A673 (cell line): ENCODE data around the gene ANKRD23. TPM values are rescaled to one million over a fixed set of nuclear protein-coding genes. Genes with fewer than 3 reads are reported as not detected.

Experiments
- BruUV-seq: library from RNA; stranded (reverse); fragments of 400-500 nt; replicated peaks from 2 replicates; lab custom pipeline; 2021; lab: Mats Ljungman, UMichigan
- CTCF ChIA-PET: fragments of 300-600 bp; sonication (Branson Sonifier 250); formaldehyde crosslinking; loops from one replicate; lab custom pipeline; 2022; ENCODE audit warnings: antibody characterized with exemption; lab: Charles Lee
- POLR2A ChIA-PET: fragments of 300-600 bp; sonication (Branson Sonifier 250); formaldehyde crosslinking; loops from one replicate; lab custom pipeline; 2022; ENCODE audit warnings: antibody characterized with exemption; ENCODE audit not compliant: low non-redundant PET; lab: Charles Lee
- DNase-seq: peaks from one replicate; pipeline ENCODE4 v3.0.0-alpha.2; 2015; ENCODE audit warnings: low spot score
- H3K27ac ChIP-seq: fragments of 200-600 bp; sonication (generic); 2 replicates; pipeline ENCODE4 v1.5.1; 2016; ENCODE audit warnings: mixed run types, low read depth, mild to moderate bottlenecking, mixed read lengths, antibody characterized with exemption, low read length; ENCODE audit not compliant: poor library complexity, severe bottlenecking
- H3K27me3 ChIP-seq: fragments of 200-600 bp; sonication (generic); replicated peaks from 2 replicates; pipeline ENCODE4 v1.6.1; 2017; ENCODE audit warnings: mixed run types, low read depth, mild to moderate bottlenecking, mixed read lengths, antibody characterized with exemption, low read length; ENCODE audit not compliant: insufficient read depth, poor library complexity
- H3K36me3 ChIP-seq: fragments of 200-600 bp; sonication (generic); 2 replicates; pipeline ENCODE4 v1.6.1; 2016; ENCODE audit warnings: mixed run types, mild to moderate bottlenecking, mixed read lengths, antibody characterized with exemption, low read length; ENCODE audit not compliant: insufficient read depth, poor library complexity, severe bottlenecking
- H3K4me1 ChIP-seq: fragments of 200-600 bp; sonication (generic); 2 replicates; pipeline ENCODE4 v1.6.1; 2017; ENCODE audit warnings: mixed run types, mild to moderate bottlenecking, mixed read lengths, antibody characterized with exemption, low read length; ENCODE audit not compliant: insufficient read depth, poor library complexity, severe bottlenecking
- H3K4me3 ChIP-seq: fragments of 200-600 bp; sonication (generic); 2 replicates; pipeline ENCODE4 v1.5.1; 2016; ENCODE audit warnings: low read depth, mixed run types, mild to moderate bottlenecking, mixed read lengths, low read length; ENCODE audit not compliant: poor library complexity, severe bottlenecking
- H3K9me3 ChIP-seq: fragments of 200-600 bp; sonication (generic); 2 replicates; pipeline ENCODE4 v1.6.1; 2016; ENCODE audit warnings: mixed run types, low read depth, mild to moderate bottlenecking, mixed read lengths, antibody characterized with exemption, low read length; ENCODE audit not compliant: poor library complexity, severe bottlenecking
- CTCF ChIP-seq: fragments of 300-800, 200-600 bp; sonication (generic); conservative IDR thresholded peaks from 2 replicates; pipeline ENCODE4 v1.5.1; 2017; ENCODE audit warnings: low read depth, mild to moderate bottlenecking, antibody characterized with exemption, low read length, moderate library complexity, mixed read lengths
- EZH2 ChIP-seq: fragments of 200-600 bp; sonication (generic); IDR thresholded peaks from 2 replicates; pipeline ENCODE4 v1.6.1; 2017; ENCODE audit warnings: borderline replicate concordance, low read depth, mild to moderate bottlenecking, mixed read lengths, antibody characterized with exemption, low read length; ENCODE audit not compliant: poor library complexity, severe bottlenecking
- intact Hi-C: fragments of 100-400 bp; cut with micrococcal nuclease; formaldehyde crosslinking; loops from one replicate; pipeline ENCODE4 v1.10.0; 2022; ENCODE audit not compliant: unreplicated experiment
- total RNA-seq: library from RNA; stranded (reverse); gene quantifications from 2 replicates; pipeline ENCODE4 v1.2.3, GENCODE V29; 2021

The ANKRD23 gene
- total RNA-seq, 1 experiment from 2014 or later, result 6.2 TPM

DNA sequence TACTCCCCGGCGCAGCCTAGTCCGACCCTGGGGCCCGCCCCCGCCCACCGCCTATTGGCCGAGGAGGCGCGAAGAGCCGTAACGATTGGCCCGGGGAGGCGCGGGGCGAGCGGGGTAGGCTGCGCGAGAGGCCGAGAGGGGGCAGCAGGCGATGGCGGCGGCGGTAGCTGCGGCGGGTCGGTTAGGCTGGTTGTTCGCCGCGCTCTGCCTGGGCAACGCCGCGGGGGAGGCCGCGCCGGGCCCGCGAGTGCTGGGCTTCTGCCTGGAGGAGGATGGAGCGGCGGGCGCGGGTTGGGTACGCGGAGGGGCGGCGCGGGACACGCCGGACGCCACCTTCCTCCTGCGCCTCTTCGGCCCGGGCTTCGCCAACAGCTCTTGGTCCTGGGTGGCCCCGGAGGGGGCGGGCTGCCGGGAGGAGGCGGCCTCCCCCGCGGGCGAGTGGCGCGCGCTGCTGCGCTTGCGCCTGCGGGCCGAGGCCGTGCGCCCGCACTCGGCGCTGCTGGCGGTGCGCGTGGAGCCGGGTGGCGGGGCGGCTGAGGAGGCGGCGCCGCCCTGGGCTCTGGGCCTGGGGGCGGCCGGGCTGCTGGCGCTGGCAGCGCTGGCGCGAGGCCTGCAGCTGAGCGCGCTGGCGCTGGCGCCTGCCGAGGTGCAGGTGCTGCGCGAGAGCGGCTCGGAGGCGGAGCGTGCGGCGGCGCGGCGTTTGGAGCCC lies 27.5 kb downstream of the ANKRD23 start, which contains the start of gene CNNM3:
Gene CNNM3 (plus strand): TSS at position 142 of the 709 bp plus-strand sequence. CDS start 10 bp downstream, at position 152.
- H3K27ac ChIP-seq, result peak within 1 kb of the TSS; percentile 72
- H3K4me1 ChIP-seq, result no peaks in the 10 kb centered on the region
- POLR2A ChIA-PET, result interaction anchor here (0.6 kb wide), 1 partner anchor 47 kb away, joined by 13 read pairs; no protein-coding TSS in a partner anchor

DNA sequence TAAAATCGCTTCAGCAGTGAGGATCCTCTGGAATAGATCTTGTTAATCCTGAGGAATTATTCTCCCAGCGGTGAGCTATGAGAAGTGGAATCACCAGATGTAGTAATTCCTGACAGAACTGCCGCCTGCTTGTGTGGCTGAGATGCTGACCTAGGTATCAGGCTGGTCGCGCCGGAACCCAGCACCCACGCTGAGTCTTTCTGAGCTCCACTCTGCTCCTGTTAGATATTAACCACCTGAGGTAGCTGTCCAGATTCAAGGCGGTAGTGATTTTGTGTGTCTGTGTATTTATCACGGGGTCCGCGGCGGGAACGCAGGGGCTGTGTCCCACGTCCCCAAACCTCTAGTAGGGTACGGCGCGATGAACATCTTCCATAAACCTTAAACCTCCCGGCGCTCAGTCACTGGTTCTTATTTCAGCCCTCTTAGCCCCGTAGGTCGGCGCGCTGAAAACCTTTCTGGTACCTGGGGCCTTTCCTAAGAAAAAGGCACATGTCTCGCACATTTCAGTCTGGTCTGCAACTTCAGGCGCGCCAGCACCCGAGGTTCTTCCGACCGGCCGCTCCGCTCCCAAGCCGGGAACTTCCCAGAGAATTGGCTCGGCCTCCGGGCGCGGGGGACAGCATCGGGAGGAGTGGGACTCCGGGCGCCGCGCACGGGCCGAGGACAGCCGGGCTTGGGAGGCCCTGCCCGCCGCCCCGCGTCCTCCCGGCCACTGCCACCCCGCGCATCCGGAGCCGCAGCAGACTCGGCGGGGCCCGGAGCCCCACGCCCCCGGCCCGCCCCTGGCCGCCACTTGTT lies 28.3 kb downstream of the ANKRD23 start:
- Histone ChIP-seq H3K36me3 (no peaks in the 10 kb centered on the region), H3K4me3 (peak overlapping the region; percentile 83), H3K27ac (peak overlapping the region; percentile 72), H3K4me1 (no peaks in the 10 kb centered on the region), H3K27me3 (no peaks in the 10 kb centered on the region), H3K9me3 (no peaks in the 10 kb centered on the region)
- TF ChIP-seq CTCF (no peak), EZH2 (no peak)
- ChIA-PET POLR2A (interaction anchor here (0.7 kb wide), 1 partner anchor 100 kb away, joined by 7 read pairs; no protein-coding TSS in a partner anchor), CTCF (no interaction called here)
- DNase-seq, result no peak
- intact Hi-C loops, result loop anchor here (5.0 kb wide), 1 partner anchor 147 kb away; no protein-coding TSS in a partner anchor
- no TSS peak for BruUV-seq

More for the DNA sequence above, 27.5 kb downstream of the ANKRD23 start, which contains the start of gene CNNM3:
- TF ChIP-seq EZH2 (no peak), CTCF (peak; percentile 52)
- Histone ChIP-seq H3K9me3 (no peaks in the 10 kb centered on the region), H3K4me3 (peak within 1 kb of the TSS; percentile 83), H3K36me3 (peaks cover 1% of the 10 kb centered on the region), H3K27me3 (no peaks in the 10 kb centered on the region)
- intact Hi-C loops, result loop anchor here (5.0 kb wide), 1 partner anchor 146 kb away; no protein-coding TSS in a partner anchor
- no TSS peak for BruUV-seq
- DNase-seq, result peak; percentile 97
- CTCF ChIA-PET, result interaction anchor here (0.6 kb wide), 3 partner anchors 10 to 262 kb away, joined by 4 to 6 read pairs (median 4); no protein-coding TSS in a partner anchor

- TF ChIP-seq EZH2 (no peak), CTCF (no peak)
- ChIA-PET POLR2A (no interaction called here), CTCF (no interaction called here)
- no TSS peak for BruUV-seq
- Histone ChIP-seq H3K27ac (no peak overlapping the region), H3K4me3 (no peak overlapping the region), H3K27me3 (no peaks in the 10 kb centered on the region), H3K9me3 (no peaks in the 10 kb centered on the region), H3K36me3 (no peaks in the 10 kb centered on the region), H3K4me1 (no peaks in the 10 kb centered on the region)
- intact Hi-C loops, result no loop called here
- no peak for DNase-seq
Observed at GRCh38 chr2:96813656-96814055, 30.2 kb downstream of the ANKRD23 start.
